ENCODE measurements around the gene BAAT. TPM values are rescaled to one million over a fixed set of nuclear protein-coding genes. Genes with fewer than 3 reads are reported as not detected.

BAAT gene
- total and polyA plus RNA-seq, 4 donors = 0.03 to 0.37 (median 0.21) TPM

DNA sequence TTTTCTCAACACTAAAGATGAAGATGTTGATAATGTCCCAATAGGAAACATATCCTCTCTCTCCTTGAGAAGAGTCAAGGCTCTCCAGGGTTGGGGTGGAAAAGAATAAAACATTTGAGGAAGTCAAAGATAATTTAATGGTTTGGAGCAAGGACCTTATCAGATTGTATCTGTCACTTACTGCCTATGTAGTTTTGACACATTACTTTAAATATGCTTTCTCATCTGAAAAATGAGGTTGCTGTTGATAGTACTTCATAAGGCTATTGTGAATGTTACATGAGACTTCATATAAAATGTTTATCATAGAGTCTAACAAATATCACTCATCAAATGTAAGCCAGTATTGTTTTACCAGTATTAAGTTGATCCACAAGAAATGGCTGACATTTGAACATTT lies 48.7 kb downstream of the BAAT start:
- no peaks in the 10 kb centered on the region for H3K36me3 ChIP-seq (ENCODE audit: control insufficient read depth in 4 of 4, insufficient read depth in 4 of 4, low read length in 4 of 4)
- H3K4me1 ChIP-seq (ENCODE audit: control insufficient read depth in 5 of 5, insufficient read depth in 5 of 5, low read length in 5 of 5) = peaks cover 0 to 6% (median 0%) of the 10 kb centered on the region in 5 donors
- no peaks in the 10 kb centered on the region for H3K27me3 ChIP-seq (ENCODE audit: control insufficient read depth in 3 of 3, insufficient read depth in 3 of 3, low read length in 2 of 3)
- DNase-seq (no peak), ATAC-seq (ENCODE audit: insufficient read depth, low FRiP score) (no peak)
- no peak overlapping the region for H3K4me3 ChIP-seq
- no peak overlapping the region for H3K27ac ChIP-seq (ENCODE audit: low read depth in 1 of 2, low read length in 1 of 2)
- H3K9me3 ChIP-seq (ENCODE audit: control insufficient read depth in 4 of 4, insufficient read depth in 3 of 4, low read length in 3 of 4) = no peaks in the 10 kb centered on the region
- no peak overlapping the region for H3K9ac ChIP-seq (ENCODE audit: insufficient read depth in 1 of 2, low read length in 2 of 2)
- TF ChIP-seq CTCF (IDR thresholded peaks at IDR 0.05; ENCODE audit: control extremely low read depth, extremely low read depth) = no peak

- no peaks in the 10 kb centered on the region for H3K9me3 ChIP-seq (ENCODE audit: control insufficient read depth in 4 of 4, insufficient read depth in 3 of 4, low read length in 3 of 4)
- no peak for ATAC-seq (ENCODE audit: insufficient read depth, low FRiP score)
- H3K27ac ChIP-seq (ENCODE audit: low read depth in 1 of 2, low read length in 1 of 2) = no peak overlapping the region
- no peaks in the 10 kb centered on the region for H3K36me3 ChIP-seq (ENCODE audit: control insufficient read depth in 4 of 4, insufficient read depth in 4 of 4, low read length in 4 of 4)
- DNase-seq = peak; percentile 31 to 76 (median 52)
- TF ChIP-seq CTCF (IDR thresholded peaks at IDR 0.05; ENCODE audit: control extremely low read depth, extremely low read depth) = no peak
- no peak overlapping the region for H3K9ac ChIP-seq (ENCODE audit: insufficient read depth in 1 of 2, low read length in 2 of 2)
- WGBS, 2 donors = 76 to 84% methylated on average over 25 of the region's 25 CpGs
- H3K27me3 ChIP-seq (ENCODE audit: control insufficient read depth in 3 of 3, insufficient read depth in 3 of 3, low read length in 2 of 3) = no peaks in the 10 kb centered on the region
- peaks cover 0 to 6% (median 0%) of the 10 kb centered on the region in 5 donors for H3K4me1 ChIP-seq (ENCODE audit: control insufficient read depth in 5 of 5, insufficient read depth in 5 of 5, low read length in 5 of 5)
- H3K4me3 ChIP-seq = no peak overlapping the region
Observed at GRCh38 chr9:101333926-101334702, 50.7 kb downstream of the BAAT start.

DNA sequence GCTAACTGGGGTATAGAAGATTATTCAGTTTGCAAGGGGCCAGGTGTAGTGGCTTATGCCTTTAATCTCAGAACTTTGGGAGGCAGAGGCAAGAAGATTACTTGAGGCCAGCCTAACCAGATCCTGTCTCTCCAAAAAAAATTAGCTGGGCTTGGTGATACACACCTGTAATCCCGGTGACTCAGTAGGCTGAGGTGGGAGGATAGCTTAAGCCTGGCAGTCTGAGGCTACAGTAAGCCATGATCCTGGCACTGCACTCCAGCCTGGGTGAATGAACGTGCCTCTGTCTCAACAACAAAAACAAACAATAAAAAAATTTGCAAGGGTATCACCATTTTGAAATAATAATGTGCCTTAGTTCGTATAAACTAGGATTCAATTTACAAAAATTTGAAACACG lies 51.3 kb downstream of the BAAT start:
- Histone ChIP-seq H3K27me3 (ENCODE audit: control insufficient read depth in 3 of 3, insufficient read depth in 3 of 3, low read length in 2 of 3) (no peaks in the 10 kb centered on the region), H3K9me3 (ENCODE audit: control insufficient read depth in 4 of 4, insufficient read depth in 3 of 4, low read length in 3 of 4) (no peaks in the 10 kb centered on the region), H3K4me1 (ENCODE audit: control insufficient read depth in 5 of 5, insufficient read depth in 5 of 5, low read length in 5 of 5) (peaks cover 0 to 6% (median 0%) of the 10 kb centered on the region in 5 donors), H3K4me3 (no peak overlapping the region), H3K27ac (ENCODE audit: low read depth in 1 of 2, low read length in 1 of 2) (no peak overlapping the region), H3K36me3 (ENCODE audit: control insufficient read depth in 4 of 4, insufficient read depth in 4 of 4, low read length in 4 of 4) (no peaks in the 10 kb centered on the region), H3K9ac (ENCODE audit: insufficient read depth in 1 of 2, low read length in 2 of 2) (no peak overlapping the region)
- ATAC-seq (ENCODE audit: insufficient read depth, low FRiP score) (no peak), DNase-seq (no peak)
- 72 to 83% methylated on average over 4 of the region's 4 CpGs for WGBS, 2 donors
- TF ChIP-seq CTCF (IDR thresholded peaks at IDR 0.05; ENCODE audit: control extremely low read depth, extremely low read depth) = no peak

All from lung (tissue), 12 donors.